Large intestine (tissue), 3 donors: ENCODE data around the gene GNL3. TPM values are rescaled to one million over a fixed set of nuclear protein-coding genes. Genes with fewer than 3 reads are reported as not detected.

Source experiments
- DNase-seq, 2 donors: peaks; one replicate each; pipeline versions ENCODE4 v3.0.0 to v3.0.0-alpha.2; 2013
- H3K27ac ChIP-seq: one replicate; pipeline ENCODE4 v1.5.1; 2013; ENCODE audit warnings: low read length
- H3K27me3 ChIP-seq: 2 replicates; pipeline ENCODE4 v1.6.1; 2013; ENCODE audit warnings: low read length; ENCODE audit not compliant: control insufficient read depth, insufficient read depth
- H3K36me3 ChIP-seq: 2 replicates; pipeline ENCODE4 v1.6.1; 2013; ENCODE audit warnings: low read length; ENCODE audit not compliant: control insufficient read depth, insufficient read depth
- H3K4me1 ChIP-seq: one replicate; pipeline ENCODE4 v1.6.1; 2013; ENCODE audit warnings: low read length; ENCODE audit not compliant: control insufficient read depth, insufficient read depth
- H3K4me3 ChIP-seq: one replicate; pipeline ENCODE4 v1.5.1; 2013; ENCODE audit warnings: low read length
- H3K9me3 ChIP-seq: one replicate; pipeline ENCODE4 v1.6.1; 2013; ENCODE audit warnings: mild to moderate bottlenecking, low read depth, low read length, moderate library complexity; ENCODE audit not compliant: control insufficient read depth
- WGBS: methylation state at CpG from one replicate; pipeline ENCODE4 v1.1.5; 2013; ENCODE audit warnings: low lambda C conversion rate; ENCODE audit not compliant: insufficient coverage; 5-methylcytosine and 5-hydroxymethylcytosine counted together
- polyA plus RNA-seq: library from polyadenylated mRNA; unstranded; fragments of 120-200 nt; gene quantifications from one replicate; pipeline ENCODE4 v1.2.1, GENCODE V29; 2013

GNL3 gene
- polyA plus RNA-seq, 1 donor = 96.2 TPM

DNA sequence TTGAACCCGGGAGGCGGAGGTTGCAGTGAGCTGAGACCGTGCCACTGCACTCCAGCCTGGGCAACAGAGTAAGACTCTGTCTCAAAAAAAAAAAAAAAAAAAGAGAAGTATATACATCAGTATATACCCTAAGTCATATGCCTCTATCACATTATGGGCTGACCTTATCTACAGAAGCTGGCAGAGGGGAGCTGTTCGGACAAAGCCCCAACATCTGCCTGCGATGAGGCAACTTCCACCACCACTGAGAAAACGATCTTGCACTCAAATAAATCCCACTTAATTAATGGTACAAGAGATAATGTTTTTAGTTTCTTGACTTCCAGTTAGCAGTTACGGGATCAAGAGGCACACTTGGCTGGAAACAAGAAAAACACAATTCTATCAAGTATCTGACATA is 17.5 kb downstream of the GNL3 start:
- Histone ChIP-seq H3K27me3 (no peaks in the 10 kb centered on the region), H3K27ac (no peak overlapping the region), H3K4me3 (no peak overlapping the region), H3K4me1 (peaks cover 13% of the 10 kb centered on the region), H3K9me3 (no peaks in the 10 kb centered on the region), H3K36me3 (peaks cover 11% of the 10 kb centered on the region)
- DNase-seq = no peak
- WGBS = 94% methylated on average over 3 of the region's 7 CpGs

DNA sequence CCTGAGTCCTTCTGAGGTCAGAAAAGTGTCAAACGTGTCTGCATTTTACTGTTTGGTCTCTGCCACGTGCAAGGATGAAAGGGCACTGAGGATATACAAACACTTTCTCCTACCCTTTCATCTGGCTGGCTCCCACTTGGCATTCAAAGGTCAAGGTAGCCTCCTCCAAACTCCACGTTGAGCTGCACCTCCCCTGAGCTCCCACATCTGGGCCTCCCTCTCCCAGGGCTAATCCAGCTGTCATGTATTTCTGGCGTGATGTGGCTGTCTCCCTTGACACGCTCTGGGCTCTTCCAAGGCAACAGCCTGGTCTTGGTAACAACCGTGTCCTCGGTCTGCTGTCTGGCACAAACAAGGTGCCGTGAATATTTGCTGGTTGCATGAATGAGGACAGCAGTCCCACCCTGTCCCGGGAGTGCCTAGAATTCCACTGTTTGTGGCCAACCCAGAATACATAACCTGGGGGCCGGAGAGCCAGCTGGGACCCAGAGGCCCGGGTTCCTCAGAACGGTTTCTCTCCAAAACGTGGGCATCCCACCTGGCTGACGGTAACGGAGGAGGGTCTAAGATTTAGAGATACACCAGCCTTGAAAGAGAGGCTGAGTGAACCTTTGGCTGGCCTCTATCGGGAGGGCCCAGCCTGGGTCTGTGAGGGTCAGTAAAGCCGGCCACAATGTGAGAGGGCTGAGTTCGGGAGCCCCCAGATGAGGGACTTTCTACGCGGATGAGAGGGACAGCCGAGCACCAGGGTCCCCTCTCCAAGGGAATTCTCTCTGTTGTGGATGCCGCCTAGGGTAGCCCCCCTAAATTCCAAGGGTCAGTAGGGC is 19.0 kb downstream of the GNL3 start:
- Histone ChIP-seq H3K27ac (peak overlapping the region; percentile 70), H3K9me3 (no peaks in the 10 kb centered on the region), H3K27me3 (no peaks in the 10 kb centered on the region), H3K4me3 (peak overlapping the region; percentile 89), H3K36me3 (peaks cover 11% of the 10 kb centered on the region), H3K4me1 (peaks cover 13% of the 10 kb centered on the region)
- no CpG with 5 or more reads among the region's 22 CpGs for WGBS
- DNase-seq = peak; percentile 31 to 67

DNA sequence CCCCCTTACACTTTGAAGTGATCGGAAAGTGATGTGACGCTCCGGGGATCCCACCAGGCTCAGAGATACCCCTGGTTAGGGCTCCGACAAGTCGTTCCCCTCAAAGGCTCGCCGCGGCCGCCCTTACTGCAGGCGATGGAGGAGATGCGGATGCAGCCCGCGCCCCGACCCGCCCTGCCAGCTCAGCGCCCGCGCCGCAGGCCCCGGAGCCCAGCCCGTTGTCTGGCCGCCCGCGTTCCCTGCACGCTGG is 19.5 kb downstream of the GNL3 start:
- no peak for DNase-seq
- Histone ChIP-seq H3K9me3 (no peaks in the 10 kb centered on the region), H3K4me3 (peak overlapping the region; percentile 89), H3K27ac (peak overlapping the region; percentile 70), H3K36me3 (peaks cover 8% of the 10 kb centered on the region), H3K4me1 (peaks cover 13% of the 10 kb centered on the region), H3K27me3 (no peaks in the 10 kb centered on the region)
- no CpG with 5 or more reads among the region's 25 CpGs for WGBS

DNA sequence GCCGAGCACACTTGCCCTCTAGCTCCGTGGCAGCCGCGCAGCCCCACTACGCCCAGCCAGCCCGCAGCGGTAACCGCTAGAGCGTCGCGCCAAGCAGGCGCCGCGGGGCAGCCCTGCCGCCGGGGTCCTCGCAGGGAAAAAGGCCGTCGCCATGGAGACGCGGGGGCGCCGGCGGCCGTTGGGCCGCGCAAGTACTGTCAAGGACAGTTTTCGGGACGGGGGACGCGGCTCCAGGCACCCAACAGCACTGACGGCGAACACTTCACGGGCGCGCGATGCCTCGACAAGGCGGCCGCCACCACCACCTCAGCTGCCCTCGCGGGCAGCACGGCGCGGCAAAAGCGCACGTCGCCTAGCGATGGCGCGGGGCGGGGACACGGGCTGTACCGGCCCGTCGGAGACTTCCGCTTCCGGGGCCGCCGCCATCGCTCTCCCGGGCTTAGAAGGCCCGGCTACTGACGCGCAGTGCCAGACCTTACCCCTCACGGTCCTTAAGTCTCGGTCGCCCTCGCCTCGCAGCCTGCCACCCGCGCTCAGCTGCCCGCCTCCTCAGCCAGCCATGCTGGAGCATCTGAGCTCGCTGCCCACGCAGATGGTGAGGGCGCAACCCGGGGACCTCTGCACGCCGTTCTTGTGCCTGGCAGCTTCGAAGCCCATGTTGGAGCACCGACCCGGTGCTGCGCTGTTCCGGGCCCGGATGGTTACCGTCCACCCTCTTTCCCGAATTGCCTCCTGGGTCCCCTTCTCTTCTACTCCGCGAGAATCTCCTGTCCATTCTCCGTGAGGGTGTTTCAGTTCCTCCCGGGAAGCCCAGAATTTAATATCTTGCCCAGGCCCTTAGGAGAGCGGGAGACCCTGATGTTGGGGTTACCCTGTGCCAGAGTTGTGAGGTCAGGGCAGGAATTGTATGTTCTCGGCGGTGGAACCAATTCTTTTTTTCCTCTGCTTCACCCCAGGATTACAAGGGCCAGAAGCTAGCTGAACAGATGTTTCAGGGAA is 20.2 kb downstream of the GNL3 start, which contains the start of the genes GLT8D1 and SPCS1:
GLT8D1 (minus strand) TSS at position 104 of the 999 bp plus-strand sequence. CDS start 5,331 bp downstream, outside the sequence.
SPCS1 (plus strand) TSS at position 419 of the 999 bp plus-strand sequence; CDS start at position 560, 141 bp downstream.
- peaks cover 13% of the 10 kb centered on the region for H3K4me1 ChIP-seq
- peak; percentile 86 to 94 for DNase-seq
- WGBS = 0% methylated on average over 2 of the region's 94 CpGs

DNA sequence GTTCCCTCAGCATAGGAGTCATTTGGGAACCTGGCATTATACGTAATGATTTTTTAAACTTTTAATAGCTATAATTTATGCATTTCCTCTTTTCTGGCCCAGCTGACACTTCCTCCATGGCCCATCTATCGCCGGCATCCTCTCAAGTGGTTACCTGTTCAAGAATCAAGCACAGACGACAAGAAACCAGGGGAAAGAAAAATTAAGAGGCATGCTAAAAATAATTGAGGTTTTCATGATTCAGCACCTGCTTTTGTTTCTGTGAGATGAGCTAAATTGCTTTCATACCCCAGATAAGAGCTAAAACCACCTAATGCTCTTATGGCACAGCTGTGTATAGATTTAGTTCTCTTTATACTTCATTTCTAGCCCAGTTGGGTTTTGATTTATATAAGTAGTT is 21.8 kb downstream of the GNL3 start:
- Histone ChIP-seq H3K27ac (no peak overlapping the region), H3K36me3 (peaks cover 13% of the 10 kb centered on the region), H3K4me3 (peak overlapping the region; percentile 89), H3K4me1 (peaks cover 13% of the 10 kb centered on the region), H3K9me3 (no peaks in the 10 kb centered on the region), H3K27me3 (no peaks in the 10 kb centered on the region)
- 88% methylated on average over 3 of the region's 4 CpGs for WGBS
- no peak for DNase-seq

More for the DNA sequence above, 20.2 kb downstream of the GNL3 start, which contains the start of the genes GLT8D1 and SPCS1:
- no peaks in the 10 kb centered on the region for H3K9me3 ChIP-seq
- H3K27ac ChIP-seq = peak within 1 kb of the TSS; percentile 71
- no peaks in the 10 kb centered on the region for H3K27me3 ChIP-seq
- peaks cover 8% of the 10 kb centered on the region for H3K36me3 ChIP-seq
- peak within 1 kb of the TSS; percentile 89 for H3K4me3 ChIP-seq

DNA sequence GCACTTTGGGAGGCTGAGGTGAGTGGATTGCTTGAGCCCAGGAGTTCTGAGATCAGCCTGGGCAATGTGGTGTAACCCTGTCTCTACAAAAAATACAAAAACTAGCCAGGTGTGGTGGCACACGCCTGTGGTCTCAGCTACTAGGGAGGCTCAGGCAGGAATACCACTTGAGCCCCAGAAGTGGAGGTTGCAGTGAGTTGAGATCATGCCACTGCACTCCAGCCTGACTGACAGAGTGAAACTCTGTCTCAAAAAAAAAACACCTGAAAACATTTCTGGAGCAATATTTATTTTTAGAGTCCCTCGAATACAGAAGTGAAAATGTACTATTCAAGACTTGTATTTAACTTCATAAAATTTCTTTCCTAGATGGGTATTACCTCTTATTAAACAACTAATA is 24.7 kb downstream of the GNL3 start:
- Histone ChIP-seq H3K9me3 (no peaks in the 10 kb centered on the region), H3K4me3 (no peak overlapping the region), H3K27ac (no peak overlapping the region), H3K36me3 (peaks cover 13% of the 10 kb centered on the region), H3K27me3 (no peaks in the 10 kb centered on the region), H3K4me1 (peaks cover 3% of the 10 kb centered on the region)
- WGBS = 100% methylated on average over 1 of the region's 2 CpGs
- DNase-seq = no peak

DNA sequence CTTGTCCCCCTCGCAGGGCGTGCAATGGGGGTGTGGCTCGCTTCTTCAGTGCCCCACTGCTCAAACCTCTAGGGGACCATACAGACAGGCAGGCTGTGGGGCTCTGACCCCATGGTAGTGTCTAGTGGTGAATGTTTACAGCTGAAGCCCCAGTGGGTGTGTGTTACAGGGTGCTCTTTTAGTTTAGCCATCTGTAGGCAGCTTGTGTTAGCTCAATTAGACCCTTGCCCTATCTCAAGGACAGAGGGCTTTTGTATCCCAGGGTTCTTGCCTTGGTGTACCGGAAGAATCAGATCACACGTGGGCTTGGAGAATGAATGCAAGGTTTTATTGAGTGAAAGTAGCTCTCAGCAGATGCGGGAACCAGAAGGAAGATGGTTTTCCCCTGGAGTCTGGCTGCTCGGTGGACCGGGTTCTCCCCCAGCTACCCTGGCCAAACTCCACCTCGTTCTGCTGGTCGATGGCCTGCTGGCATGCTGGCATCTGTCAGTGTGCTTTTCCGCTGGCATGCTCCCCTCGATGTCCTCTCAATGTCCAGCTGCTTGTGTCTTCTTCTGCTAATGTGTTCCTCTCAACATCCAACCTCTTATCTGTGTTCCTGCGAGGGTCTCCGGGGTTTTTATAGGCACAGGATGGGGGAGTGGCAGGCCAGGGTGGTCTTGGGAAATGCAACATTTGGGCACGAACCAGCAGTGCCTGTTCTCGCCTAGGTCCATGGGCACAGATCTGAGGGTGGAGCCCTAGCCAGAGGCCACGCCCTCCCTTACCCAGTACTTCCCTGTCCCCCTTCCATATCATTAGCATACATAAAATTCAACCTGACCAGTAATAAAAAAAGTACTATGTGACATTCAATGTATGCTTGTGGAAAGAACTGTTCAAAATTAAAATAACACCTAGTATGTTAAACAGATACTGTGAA is 26.7 kb downstream of the GNL3 start:
- WGBS = no CpG with 5 or more reads among the region's 17 CpGs
- Histone ChIP-seq H3K4me3 (no peak overlapping the region), H3K4me1 (peaks cover 3% of the 10 kb centered on the region), H3K27ac (no peak overlapping the region), H3K9me3 (no peaks in the 10 kb centered on the region), H3K36me3 (peaks cover 13% of the 10 kb centered on the region), H3K27me3 (no peaks in the 10 kb centered on the region)
- no peak for DNase-seq

DNA sequence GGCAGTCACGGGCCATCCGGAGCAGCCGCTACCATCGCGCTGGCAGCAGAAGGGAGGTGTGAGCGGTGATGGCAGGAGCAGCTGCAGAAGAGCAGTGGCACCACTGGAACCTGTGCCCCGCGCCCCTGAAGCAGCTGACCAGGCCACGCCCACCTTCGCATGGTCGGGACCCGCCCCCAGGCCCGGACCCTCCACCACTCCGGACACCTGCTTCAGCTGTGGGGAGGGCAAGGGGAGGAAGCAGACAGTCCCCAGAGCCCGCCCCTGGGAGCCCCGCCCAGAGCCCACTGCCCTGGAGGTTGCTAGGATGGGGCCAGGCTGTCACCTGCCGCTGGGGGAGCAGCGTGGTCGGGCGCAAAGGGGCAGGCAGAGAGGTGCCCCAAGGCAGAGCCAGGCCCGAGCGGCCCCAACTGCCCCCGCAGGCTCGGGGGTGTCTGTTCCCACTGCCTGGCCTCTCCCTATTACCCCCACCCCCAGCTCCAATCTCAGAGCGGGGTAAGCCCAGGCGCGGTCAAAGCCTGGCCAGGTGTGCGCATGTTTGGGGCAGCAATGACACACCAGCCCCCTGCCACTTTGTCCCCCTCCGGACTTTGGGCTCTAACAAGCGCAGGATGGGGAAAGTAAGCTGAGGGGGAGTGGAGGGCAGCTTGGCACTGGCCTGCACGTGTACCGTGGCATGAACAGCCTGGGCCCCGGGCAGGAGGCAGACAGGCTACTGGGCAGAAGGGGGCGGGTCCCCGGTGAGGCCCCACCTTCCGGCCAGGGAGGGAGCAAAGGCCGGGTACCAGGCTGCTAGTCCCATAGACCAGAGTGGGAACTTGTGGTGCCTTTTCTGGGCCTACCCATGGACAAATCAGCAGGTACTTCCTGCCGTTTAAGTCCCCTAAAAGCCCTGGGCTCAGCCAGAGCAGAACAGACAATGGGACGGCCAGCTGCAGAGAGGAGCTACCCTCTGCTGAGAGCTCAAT is 28.8 kb downstream of the GNL3 start:
- H3K4me3 ChIP-seq = peak overlapping the region; percentile 42
- no CpG with 5 or more reads among the region's 39 CpGs for WGBS
- peaks cover 3% of the 10 kb centered on the region for H3K4me1 ChIP-seq
- H3K27ac ChIP-seq = peak overlapping the region; percentile 5
- H3K36me3 ChIP-seq = peaks cover 13% of the 10 kb centered on the region
- peak; percentile 69 to 85 for DNase-seq
- peaks cover under 1% of the 10 kb centered on the region for H3K9me3 ChIP-seq
- no peaks in the 10 kb centered on the region for H3K27me3 ChIP-seq

DNA sequence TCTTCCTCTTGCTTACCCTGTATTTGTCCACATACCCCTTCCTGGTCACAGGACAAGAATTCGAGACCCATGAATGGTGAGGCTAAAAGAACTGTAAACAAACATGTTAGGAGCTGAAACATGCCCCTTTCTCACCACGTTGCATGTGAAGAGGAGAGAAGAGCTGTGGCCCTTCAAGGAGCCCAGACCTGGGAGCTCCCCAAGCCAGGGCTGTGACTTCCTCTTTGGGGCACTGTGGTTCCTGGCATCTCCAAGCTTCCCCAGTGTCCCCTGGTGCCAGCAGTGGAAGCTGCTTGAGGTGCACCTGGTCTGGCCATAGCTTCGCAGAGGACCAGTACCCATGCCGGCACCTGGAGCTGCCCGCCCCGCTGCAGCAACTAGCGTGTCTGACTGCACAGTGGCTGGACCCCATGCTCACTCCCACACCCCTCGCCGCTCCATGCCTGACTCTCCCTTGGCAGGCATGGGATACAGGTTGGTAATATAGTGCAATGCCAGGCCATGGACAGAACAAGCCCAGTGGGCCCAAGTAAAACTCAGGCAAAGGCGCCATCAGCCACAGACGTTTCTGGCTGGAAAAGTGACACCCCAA is 30.0 kb downstream of the GNL3 start:
- Histone ChIP-seq H3K36me3 (peaks cover 15% of the 10 kb centered on the region), H3K9me3 (peaks cover 7% of the 10 kb centered on the region), H3K27ac (no peak overlapping the region), H3K27me3 (no peaks in the 10 kb centered on the region), H3K4me3 (no peak overlapping the region), H3K4me1 (peaks cover 3% of the 10 kb centered on the region)
- no CpG with 5 or more reads among the region's 11 CpGs for WGBS
- DNase-seq = no peak
